NCI-H2196 treated with DMSO at 0.1 percent for 48 hours (cell line): ENCODE measurements around the gene MAP6D1.
A peak's percentile ranks its signal among the peaks of the same experiment; 100 is the strongest.

Source experiments
- DNase-seq: peaks from one replicate; lab custom pipeline; 2025; ENCODE audit not compliant: unreplicated experiment; lab: John Stamatoyannopoulos, UW

MAP6D1 gene

DNA sequence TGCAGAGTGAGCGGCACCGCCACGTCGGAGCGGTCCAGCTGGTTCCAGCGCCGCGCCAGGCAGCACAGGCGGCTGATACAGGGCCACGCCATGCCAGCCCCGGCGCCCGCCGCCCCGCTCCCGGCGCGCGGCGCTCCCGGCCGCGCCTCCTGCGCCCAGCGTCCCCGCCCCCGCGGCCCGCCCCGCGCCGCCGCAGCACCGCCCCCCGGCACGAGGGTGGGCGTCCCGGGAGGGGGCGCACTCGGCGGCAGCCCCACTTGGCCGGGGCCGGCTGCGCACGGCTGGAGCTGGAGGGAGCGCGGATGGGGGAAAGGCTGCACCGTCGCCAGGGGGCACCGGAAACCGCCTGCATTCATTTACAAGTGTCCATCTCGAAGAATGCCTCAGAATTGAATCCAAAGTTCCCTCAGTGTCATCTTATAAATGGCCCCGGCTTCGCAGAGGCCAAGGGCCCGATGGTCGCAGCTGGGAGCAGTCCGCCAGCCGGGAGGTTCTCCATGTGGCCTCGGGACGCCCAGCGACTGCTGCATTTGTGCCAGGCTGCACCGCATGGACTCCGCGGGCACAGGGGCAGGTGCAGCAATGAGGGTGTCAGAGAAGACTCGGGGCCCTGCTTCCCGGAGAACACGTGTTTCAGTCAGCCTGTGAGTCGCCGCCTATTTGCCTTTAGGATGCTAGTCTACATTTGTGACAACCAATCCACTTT, at the start of gene MAP6D1:
Gene MAP6D1, minus strand, starts transcription at position 122 of the 706 bp plus-strand sequence. Its CDS starts 30 bp downstream, at position 92.
- DNase-seq = peak; percentile 78

GRCh38 chr3:183873914-183874313, 48.5 kb upstream of the MAP6D1 start:
- DNase-seq = no peak

- no peak for DNase-seq
Observed at GRCh38 chr3:183871541-183871940, 46.2 kb upstream of the MAP6D1 start.

DNA sequence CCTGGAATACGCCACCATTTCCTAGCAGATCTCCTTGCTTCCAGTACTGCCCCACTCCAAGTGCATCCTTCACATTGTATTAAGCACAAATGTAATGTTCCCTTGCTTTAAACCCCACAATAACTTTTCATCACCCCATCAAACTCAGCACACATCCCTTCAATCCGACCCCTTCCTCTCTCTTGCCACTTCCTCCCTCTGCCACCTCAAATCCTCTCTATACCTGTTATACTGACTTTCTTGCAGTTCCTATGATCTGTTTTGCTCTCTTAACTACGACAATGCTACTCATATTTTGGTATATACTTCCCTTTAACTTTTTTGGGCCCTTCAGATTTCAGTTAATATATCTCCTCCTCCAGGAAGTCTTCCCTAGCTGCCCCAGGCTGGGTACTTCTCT, 45.2 kb upstream of the MAP6D1 start:
- DNase-seq = no peak

DNA sequence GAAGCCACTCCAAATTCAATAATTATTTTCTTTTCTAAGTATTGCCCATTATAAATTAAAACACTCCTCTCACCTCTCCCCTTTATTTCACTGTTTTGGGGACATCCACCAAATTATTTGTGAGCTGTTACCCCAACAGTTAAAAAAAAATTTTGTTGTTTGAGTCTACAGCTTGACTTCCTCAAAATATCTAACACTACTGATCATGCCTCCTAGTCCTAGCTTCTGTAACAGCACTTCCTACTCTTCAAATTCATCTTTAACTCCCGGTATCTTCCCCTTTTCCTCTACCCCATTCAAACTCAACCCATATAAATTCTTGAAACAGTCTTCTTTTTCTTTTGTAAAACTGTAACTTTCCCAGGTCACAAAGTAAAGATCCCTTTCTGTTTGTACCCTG, 43.4 kb upstream of the MAP6D1 start:
- DNase-seq = no peak

GRCh38 chr3:183862610-183863009, 37.2 kb upstream of the MAP6D1 start:
- no peak for DNase-seq

DNA sequence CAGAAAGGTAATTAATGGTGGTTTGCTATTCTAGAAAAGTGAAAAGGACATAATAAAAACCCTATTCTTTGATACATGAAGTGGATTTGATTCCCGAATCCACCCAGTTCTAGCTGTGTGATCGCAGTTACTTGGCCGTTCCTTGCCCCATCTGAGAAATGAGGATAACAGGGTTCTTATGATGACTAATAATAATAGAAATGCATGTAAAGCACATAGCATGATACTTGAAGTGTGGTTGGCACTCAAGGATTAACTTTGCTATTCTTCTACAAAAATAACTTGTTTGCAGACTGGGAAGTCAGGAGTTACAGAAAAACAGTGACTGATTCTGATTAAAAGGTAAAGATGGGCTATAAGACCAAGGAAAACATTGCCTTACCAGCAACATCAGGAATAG, 32.5 kb upstream of the MAP6D1 start:
- no peak for DNase-seq

- no peak for DNase-seq
Observed at GRCh38 chr3:183854318-183855035, 29.1 kb upstream of the MAP6D1 start.

DNA sequence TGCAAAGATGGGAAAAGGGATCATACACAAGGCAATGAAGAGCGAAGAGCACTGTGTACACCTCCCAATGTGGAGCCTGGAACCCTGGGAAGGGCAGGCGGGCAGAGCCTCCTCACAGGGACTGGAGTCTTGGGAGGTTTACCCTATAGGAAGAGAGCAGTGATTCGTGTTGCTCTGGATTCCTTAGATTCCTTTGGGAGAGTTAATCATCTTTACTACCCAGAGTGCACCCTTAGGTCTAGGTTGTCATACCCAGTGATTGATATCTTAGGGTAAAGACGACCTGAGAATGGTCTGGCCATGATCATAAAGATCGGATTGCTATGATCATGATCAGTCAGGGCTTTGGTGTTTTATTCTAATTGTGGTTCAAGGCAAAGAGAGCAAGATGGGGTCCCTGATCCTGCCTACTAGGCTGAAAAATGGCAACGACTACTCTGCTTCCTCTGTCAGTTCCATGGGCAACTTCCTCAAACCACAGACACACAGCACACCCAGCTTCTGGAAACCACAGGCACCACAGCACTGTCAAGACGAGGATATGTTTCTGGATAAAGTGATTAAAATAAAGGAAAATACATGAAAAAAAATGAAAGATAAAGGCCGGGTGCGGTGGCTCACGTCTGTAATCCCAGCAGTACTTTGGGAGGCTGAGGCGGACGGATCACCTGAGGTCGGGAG, 20.4 kb upstream of the MAP6D1 start:
- DNase-seq = no peak

DNA sequence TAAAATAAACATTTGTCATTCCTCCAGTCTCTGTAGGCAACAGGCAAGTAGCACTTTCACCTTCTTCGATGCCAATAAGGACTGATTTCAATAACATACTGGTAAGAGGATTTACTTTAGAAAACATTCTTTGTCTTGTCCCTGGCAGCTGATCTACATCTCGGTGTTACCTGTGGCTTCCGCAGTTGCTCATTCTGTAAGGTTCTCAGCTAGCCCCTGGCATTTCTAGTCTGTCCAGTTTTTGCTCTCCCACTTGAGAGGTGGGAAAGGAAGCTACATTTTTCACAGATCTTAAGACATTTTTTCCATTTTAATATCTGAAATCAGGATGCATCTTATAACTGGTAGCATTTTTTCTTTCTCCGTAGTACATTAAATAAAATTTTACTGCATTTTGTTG, 19.7 kb upstream of the MAP6D1 start:
- DNase-seq = no peak

- no peak for DNase-seq
Observed at GRCh38 chr3:183844606-183845005, 19.2 kb upstream of the MAP6D1 start.

DNA sequence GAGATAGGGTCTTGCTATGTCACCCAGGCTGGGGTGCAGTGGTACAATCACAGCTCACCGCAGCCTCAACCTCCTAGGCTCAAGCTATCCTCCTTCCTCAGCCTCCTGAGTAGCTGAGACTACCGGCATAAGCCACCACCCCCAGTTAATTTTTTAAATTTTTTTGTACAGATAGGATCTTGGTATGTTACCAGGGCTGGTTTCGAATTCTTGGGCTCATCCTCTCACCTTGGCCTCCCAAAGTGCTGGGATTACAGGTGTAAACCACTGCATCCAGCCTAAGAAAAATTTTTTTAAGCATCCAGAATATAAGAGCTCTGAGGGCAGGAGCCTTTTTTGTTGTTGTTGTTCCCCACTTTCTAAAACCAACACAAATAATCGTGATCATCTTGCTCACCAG, 14.4 kb upstream of the MAP6D1 start:
- DNase-seq = no peak

GRCh38 chr3:183837894-183838293, 12.5 kb upstream of the MAP6D1 start:
- DNase-seq = no peak

- DNase-seq = no peak
Observed at GRCh38 chr3:183837390-183837789, 12.0 kb upstream of the MAP6D1 start.

DNA sequence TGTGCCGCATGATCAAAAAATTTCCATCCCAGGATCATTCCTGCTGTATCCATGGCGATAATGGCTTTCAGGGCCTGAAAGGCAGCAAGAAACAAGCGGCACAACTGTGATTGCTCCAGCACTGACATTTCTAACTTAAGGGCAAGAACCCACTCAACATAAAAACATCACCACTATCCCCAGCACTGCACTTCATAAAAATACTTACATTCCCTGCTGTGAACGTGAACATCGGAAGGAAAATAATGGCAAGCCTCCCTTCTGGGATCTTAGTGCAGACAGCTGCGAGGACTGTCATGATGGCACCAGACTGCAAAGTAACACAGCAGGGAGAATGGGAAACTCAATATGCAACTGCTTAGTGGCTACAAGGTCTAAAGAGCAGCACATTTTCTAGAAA, 8.1 kb upstream of the MAP6D1 start:
- no peak for DNase-seq

DNA sequence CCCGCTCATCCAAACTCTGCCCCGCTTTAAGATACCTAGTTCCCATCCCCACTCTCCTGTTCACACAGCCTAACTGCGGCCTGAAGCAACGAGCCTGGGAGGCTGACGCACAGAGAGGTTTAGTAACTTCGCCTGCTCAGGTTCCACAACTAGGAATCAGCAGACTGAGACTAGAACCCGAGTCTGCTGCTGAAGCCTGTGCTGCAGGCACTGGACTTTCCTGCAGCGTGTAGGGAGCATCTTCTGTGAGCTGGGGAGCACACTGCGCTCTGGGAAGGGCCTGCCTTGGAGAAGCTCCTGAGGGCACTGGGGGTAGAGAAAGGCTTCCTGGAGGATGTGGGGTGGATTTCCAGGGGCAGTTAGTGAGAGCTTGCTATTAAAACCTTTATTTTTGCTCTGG, 4.8 kb upstream of the MAP6D1 start:
- DNase-seq = no peak

- no peak for DNase-seq
Observed at GRCh38 chr3:183829466-183829865, 4.1 kb upstream of the MAP6D1 start.

DNA sequence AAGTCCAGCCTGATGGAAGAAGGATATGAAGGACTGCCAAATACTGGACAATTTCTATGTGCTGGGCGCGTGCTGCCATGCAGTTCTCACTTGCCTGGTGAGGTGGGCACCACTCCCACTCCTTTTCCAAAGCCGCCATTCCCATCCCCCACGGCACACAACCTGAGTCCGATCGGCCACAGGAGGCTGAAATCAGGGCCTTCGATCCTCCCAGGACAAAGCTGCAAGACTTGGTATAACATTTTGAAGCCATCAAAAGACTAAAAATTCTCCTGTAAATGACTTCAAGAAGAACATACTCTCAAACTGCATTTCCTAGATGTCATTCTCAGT, 3.1 kb upstream of the MAP6D1 start:
- no peak for DNase-seq

DNA sequence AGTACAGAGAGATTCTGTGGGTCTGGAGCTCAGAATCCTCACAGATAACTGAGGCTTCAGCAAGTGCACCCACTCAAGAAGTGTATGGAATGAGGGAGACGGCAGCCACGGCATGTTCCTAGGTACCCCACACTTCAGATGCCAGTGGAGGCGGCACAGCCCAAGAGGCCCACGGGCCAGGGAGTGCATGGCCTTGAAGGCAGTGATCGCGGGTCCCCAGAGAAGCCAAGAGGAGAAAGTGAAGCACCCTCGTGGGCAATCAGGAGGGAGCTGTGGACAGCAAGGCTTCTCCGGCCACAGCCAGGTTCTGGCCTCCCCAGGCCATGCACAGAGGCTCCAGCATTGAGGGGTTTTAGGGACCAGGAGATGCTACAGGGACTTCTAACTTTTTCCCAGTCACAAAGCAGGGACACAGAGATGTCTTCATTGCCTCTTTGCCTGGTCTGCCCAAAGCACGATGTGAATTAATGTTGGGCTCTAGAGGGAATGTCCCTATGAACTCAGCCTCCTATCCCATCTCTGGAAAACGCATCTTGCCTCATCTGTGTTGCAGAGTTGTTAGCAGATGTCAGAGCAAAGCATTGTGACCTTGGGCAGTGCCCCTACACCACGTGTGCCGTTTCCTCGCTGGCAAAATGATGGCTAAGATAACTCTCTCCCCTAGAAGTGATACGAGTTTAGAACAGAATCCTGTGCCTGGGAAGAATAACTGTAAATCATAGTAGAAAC, 2.6 kb upstream of the MAP6D1 start:
- DNase-seq = no peak

GRCh38 chr3:183826448-183827250, 1.3 kb upstream of the MAP6D1 start:
- DNase-seq = peak; percentile 72
